Measurements from ENCODE around the gene PGBD5.

Gene PGBD5

GRCh38 chr1:230376296-230376695 is 49.8 kb downstream of the PGBD5 start:
- DNase-seq (ENCODE audit: low read depth) = no peak

DNA sequence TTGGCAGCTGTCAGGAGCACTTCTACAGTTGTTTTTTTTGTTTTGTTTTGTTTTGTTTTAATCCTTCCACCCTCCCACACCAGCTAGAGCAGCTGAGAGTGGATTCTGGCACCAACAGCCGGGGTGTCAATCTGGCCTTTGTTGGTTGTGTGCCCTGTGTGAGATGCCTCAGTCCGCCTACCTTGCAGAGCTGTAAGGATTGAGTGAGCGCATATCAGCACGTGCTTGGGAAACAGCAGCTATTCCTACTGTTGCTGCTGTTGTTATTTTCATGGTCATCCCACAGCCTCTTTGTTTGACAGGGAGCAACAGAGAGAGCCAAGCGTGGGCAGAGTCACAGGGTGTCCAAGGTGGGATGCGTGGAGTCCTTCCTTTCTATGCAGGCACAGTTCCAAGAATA is 50.4 kb downstream of the PGBD5 start:
- DNase-seq (ENCODE audit: low read depth) = no peak

DNA sequence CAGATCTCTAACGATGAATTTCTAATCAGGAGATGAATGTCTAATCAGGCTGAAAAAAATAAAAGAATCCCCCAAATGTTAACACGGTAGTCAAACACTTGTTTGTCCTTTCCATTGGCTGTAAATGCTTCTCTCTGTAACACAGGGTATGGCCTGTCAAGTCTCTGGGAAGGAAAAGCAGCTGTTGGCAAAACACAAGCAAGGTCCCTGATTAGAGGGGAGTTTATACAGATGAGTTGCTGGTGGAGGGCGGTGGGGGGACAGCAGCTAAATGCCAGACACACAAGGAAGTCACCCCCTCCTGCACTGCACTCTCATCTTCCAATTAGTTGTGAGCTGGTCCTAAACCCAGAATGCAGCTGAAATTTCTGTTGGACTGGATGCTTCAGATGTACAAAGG is 51.0 kb downstream of the PGBD5 start:
- DNase-seq (ENCODE audit: low read depth) = no peak

- no peak for DNase-seq (ENCODE audit: low read depth)
Measured at GRCh38 chr1:230371923-230372703, 54.0 kb downstream of the PGBD5 start.

- DNase-seq (ENCODE audit: low read depth) = no peak
Measured at GRCh38 chr1:230370109-230370508, 56.0 kb downstream of the PGBD5 start.

- DNase-seq (ENCODE audit: low read depth) = no peak
Measured at GRCh38 chr1:230368871-230369270, 57.3 kb downstream of the PGBD5 start.

GRCh38 chr1:230368363-230368762 is 57.8 kb downstream of the PGBD5 start:
- DNase-seq (ENCODE audit: low read depth) = no peak

- no peak for DNase-seq (ENCODE audit: low read depth)
Measured at GRCh38 chr1:230366504-230366915, 59.6 kb downstream of the PGBD5 start.

GRCh38 chr1:230365723-230366307 is 60.3 kb downstream of the PGBD5 start:
- DNase-seq (ENCODE audit: low read depth) = no peak

GRCh38 chr1:230362949-230363348 is 63.2 kb downstream of the PGBD5 start:
- DNase-seq (ENCODE audit: low read depth) = no peak

DNA sequence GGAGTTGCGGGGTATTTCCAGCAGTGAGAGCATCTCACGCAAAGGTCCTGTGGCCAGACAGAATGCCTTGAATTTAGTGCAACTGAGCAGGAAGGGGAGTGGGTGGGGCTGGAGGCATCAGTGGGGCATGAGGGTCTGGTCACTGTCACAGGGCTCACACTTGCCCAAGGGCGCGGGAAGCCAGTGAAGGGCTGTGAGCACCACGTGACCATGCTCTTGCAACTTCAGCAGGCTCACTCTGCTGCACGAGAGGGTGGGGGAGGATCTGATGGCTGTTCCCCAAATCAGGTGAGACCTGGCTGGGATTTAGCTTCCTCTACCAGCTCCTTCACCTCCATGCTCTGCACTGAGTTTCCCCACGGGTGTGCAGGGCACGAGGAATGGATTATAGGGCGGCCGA is 64.2 kb downstream of the PGBD5 start:
- DNase-seq (ENCODE audit: low read depth) = no peak

DNA sequence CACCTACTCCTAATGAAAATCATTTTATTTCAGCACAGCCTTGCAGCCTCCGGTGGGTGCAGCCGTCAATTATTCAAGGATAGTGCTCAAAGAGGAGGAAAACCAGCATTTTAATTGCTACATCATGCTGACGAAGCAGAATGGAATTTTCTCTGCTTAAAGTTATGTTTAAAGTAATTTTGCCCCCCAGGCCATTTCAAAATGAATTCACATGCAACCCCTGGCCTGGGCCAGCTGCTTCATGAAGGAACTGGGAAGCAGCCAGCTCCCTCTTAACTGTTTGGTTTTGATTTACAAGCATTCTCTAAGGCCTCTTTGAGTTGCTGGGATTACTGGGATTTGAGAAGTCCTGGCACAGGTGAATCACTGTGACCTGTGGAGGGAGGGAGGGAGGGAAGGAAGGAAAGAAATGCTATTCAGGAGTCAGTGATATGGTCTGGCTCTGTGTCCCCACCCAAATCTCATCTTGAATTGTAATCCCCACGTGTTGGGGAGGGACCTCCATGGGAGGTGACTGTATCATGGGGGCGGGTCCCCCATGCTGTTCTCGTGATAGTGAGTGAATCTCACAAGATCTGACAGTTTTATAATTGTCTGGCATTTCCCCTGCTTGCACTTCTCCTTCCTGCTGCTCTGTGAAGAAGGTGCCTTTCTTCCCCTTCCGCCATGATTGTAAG is 66.0 kb downstream of the PGBD5 start:
- no peak for DNase-seq (ENCODE audit: low read depth)

GRCh38 chr1:230356869-230357794 is 69.0 kb downstream of the PGBD5 start:
- DNase-seq (ENCODE audit: low read depth) = no peak

GRCh38 chr1:230356190-230356589 is 69.9 kb downstream of the PGBD5 start:
- DNase-seq (ENCODE audit: low read depth) = no peak

GRCh38 chr1:230355594-230355993 is 70.5 kb downstream of the PGBD5 start:
- no peak for DNase-seq (ENCODE audit: low read depth)

DNA sequence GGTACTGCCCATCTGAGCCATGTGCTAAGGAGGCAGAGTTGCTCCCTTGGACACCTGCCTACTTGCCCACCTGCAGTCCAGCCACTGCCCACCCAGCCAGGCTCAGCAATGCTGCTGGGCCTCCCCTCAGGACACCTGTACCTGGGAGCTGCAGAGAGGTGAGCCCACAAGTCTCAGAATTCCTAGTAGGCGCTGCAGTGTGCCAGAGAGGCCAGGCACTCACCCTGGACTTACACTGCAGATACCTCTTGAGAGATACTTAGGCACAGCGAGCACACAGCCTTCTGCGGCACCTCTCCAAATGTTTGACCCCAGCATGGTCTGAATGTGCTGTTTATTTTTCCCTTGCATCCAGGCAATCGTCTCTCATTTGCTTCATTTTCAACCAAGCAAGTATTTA is 71.0 kb downstream of the PGBD5 start:
- DNase-seq (ENCODE audit: low read depth) = no peak

DNA sequence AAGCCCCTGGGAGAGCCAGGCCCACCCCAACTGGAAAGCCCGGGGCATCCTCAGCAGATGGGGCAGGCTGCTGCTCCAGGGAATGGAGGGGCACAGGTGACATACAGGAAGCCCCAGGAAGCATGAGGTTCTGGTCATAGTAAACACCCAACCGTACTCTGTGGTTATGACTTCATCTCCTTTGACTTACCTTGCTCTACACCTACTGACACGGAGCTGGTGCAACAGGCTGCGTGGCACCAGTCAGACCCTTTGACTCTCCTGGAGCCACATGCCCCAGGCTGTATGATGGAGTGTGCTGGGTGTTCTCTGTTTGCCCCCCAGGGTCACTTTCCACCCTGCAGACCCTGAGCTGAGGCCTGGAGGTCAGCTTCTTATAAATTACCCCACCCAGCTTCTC is 72.1 kb downstream of the PGBD5 start:
- DNase-seq (ENCODE audit: low read depth) = no peak

DNA sequence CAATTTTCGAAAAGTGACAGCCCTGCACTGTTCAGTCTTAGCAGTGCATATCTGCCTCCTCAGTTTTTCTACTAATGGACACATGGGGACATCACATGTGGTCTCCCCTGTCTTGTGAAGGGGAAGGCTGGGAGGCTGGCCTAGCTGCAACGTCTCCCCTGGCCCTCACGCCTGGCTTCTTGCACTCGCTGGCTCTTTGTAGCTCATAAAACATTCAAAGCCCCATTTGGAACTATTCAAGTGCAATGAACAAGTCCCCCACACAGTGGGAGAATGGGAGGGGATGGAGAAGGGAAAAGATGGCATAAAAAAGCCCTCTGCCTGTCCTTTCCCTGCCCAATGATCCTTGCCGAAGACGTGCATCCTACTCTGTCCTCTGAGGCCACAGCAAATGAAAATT is 73.6 kb downstream of the PGBD5 start:
- DNase-seq (ENCODE audit: low read depth) = no peak

DNA sequence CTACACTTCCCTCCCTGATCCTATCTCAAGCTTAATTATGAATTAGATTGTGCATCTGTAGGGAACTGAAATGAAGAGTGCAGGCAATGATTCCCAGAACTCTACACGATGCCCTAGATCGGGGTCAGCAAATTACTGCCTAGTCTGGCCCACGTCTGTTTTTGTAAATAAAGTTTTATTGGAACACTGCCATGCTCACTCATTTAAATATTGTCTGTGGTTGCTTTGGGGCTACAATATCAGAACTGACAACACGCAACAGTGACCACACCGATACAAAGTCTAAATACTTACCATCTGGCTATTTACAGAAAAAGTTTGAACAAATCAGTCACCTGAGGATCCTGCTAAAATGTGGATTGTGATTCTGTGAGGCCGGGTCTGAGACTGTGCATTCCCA is 74.1 kb downstream of the PGBD5 start:
- DNase-seq (ENCODE audit: low read depth) = no peak

- no peak for DNase-seq (ENCODE audit: low read depth)
Measured at GRCh38 chr1:230351514-230351913, 74.6 kb downstream of the PGBD5 start.

- no peak for DNase-seq (ENCODE audit: low read depth)
Measured at GRCh38 chr1:230350208-230350921, 75.8 kb downstream of the PGBD5 start.

DNA sequence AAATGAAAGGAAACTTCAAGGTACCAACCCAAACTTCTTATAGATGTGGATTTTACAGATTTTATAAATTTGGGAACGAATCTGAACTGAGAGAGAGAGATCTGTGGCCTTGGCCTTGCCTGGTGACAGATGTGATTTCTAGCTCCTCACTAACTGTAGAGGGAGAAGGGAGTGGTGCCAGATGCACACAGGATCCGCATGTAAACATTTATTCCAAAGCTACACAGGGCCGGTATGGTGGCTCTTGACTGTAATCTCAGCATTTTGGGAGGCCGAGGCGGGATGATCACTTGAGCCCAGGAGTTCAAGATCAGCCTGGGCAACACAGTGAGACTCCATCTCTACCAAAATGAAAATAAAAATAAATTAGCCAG is 77.1 kb downstream of the PGBD5 start:
- DNase-seq (ENCODE audit: low read depth) = no peak

Measured in activated T-cell treated with anti-CD3 and anti-CD28 coated beads for 1 hour (primary cell).